IPS-20b (cell line): Measurements from ENCODE around the gene ERCC4.

Experiments used
- H3K27ac ChIP-seq: one replicate; pipeline ENCODE4 v1.5.1; 2013; ENCODE audit warnings: low read length
- H3K27me3 ChIP-seq: 2 replicates; pipeline ENCODE4 v1.6.1; 2013; ENCODE audit warnings: mild to moderate bottlenecking, low read length, inconsistent platforms; ENCODE audit not compliant: insufficient read depth
- H3K36me3 ChIP-seq: 2 replicates; pipeline ENCODE4 v1.6.1; 2013; ENCODE audit warnings: low read depth, mild to moderate bottlenecking, inconsistent platforms, low read length, moderate library complexity; ENCODE audit not compliant: insufficient read depth
- H3K4me1 ChIP-seq: 2 replicates; pipeline ENCODE4 v1.6.1; 2013; ENCODE audit warnings: mild to moderate bottlenecking, control low read depth, inconsistent platforms, low read length, moderate library complexity; ENCODE audit not compliant: insufficient read depth
- H3K4me3 ChIP-seq: 2 replicates; pipeline ENCODE4 v1.5.1; 2013; ENCODE audit warnings: mild to moderate bottlenecking, low read length, inconsistent platforms
- H3K9ac ChIP-seq: 2 replicates; pipeline ENCODE4 v1.6.1; 2013; ENCODE audit warnings: low read depth, mild to moderate bottlenecking, inconsistent platforms, low read length, moderate library complexity
- H3K9me3 ChIP-seq: 2 replicates; pipeline ENCODE4 v1.6.1; 2013; ENCODE audit warnings: mild to moderate bottlenecking, low read depth, low read length, inconsistent platforms; ENCODE audit not compliant: insufficient read depth

The ERCC4 gene

DNA sequence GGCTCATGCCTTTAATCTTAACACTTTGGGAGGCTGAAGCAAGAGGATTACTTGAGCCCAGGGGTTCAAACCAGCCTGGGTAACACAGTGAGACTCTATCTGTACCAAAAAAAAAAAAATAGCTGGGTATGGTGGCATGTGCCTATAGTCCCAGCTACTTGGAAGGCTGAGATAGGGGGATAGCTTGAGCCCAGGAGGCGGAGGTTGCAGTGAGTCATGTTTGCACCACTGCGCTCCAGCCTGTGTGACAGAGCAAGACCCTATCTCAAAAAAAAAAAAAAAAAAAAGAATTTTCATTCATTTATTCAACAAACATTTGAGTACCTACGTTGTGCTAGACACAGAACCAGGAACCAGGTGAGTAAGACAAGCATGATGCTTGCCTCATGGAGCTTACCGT, 77.6 kb downstream of the ERCC4 start:
- no peak overlapping the region for H3K27ac ChIP-seq
- no peaks in the 10 kb centered on the region for H3K36me3 ChIP-seq
- no peak overlapping the region for H3K9ac ChIP-seq
- H3K4me3 ChIP-seq = no peak overlapping the region
- H3K4me1 ChIP-seq = peaks cover under 1% of the 10 kb centered on the region; the same call in 1 of the 2 replicates
- no peaks in the 10 kb centered on the region for H3K9me3 ChIP-seq
- H3K27me3 ChIP-seq = no peaks in the 10 kb centered on the region

DNA sequence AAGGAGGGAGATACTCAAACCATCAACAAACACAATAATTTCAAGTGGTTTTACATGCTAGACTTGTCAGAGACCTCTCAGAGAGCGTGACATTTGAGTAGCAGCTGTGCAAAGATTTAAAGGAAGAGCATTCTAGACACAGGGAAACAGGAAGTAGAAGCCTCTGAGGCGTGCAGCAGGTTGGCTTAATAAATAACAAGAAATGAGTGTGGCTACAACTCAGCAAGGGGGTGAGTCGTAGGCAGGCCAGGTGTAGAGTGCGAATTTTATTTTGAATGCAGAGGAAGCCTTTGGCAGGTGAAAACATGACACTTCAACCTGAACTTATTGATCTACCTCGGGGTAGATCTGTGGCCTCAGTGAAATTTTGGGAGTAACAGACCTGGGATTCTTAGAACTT, 78.0 kb downstream of the ERCC4 start:
- no peaks in the 10 kb centered on the region for H3K27me3 ChIP-seq
- H3K9ac ChIP-seq = no peak overlapping the region
- no peak overlapping the region for H3K27ac ChIP-seq
- no peaks in the 10 kb centered on the region for H3K9me3 ChIP-seq
- no peak overlapping the region for H3K4me3 ChIP-seq
- H3K4me1 ChIP-seq = peaks cover 5% of the 10 kb centered on the region; the same call in 1 of the 2 replicates
- no peaks in the 10 kb centered on the region for H3K36me3 ChIP-seq

- Histone ChIP-seq H3K9me3 (no peaks in the 10 kb centered on the region), H3K9ac (no peak overlapping the region), H3K4me3 (no peak overlapping the region), H3K4me1 (peaks cover 5% of the 10 kb centered on the region; the same call in 1 of the 2 replicates), H3K36me3 (no peaks in the 10 kb centered on the region), H3K27ac (no peak overlapping the region), H3K27me3 (no peaks in the 10 kb centered on the region)
Observed at GRCh38 chr16:13999071-13999894, 79.3 kb downstream of the ERCC4 start.

DNA sequence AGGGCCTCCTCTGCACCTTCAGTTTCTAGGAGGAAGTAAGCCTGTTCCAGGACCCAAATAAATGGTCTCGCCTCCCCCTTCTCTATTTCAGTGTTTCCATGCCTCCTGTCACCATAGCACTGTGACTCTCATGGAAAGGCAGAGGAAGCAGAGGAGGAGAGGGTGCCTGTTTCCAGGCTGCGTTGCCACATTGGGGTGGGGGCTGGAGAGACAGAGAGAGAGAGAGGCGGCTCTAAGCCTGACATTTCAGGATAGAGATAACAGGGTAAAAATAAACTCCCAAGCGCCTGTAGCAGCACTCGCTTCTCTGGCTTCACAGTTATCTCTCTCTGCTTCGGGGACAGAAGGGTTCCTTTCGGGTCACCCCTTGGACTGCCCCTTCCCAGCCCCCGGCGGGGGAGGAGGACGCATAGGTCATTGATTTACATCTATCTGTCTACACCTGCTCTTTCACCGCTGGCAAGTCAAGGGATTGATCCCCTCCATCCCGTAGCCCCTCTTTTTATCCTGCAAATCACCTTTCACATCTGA, 80.0 kb downstream of the ERCC4 start:
- no peak overlapping the region for H3K4me3 ChIP-seq
- H3K9me3 ChIP-seq = no peaks in the 10 kb centered on the region
- peaks cover 5% of the 10 kb centered on the region; the same call in 1 of the 2 replicates for H3K4me1 ChIP-seq
- H3K27me3 ChIP-seq = no peaks in the 10 kb centered on the region
- H3K36me3 ChIP-seq = no peaks in the 10 kb centered on the region
- no peak overlapping the region for H3K9ac ChIP-seq
- no peak overlapping the region for H3K27ac ChIP-seq

- Histone ChIP-seq H3K9ac (no peak overlapping the region), H3K4me1 (peaks cover 5% of the 10 kb centered on the region; the same call in 1 of the 2 replicates), H3K4me3 (no peak overlapping the region), H3K27ac (no peak overlapping the region), H3K27me3 (no peaks in the 10 kb centered on the region), H3K9me3 (no peaks in the 10 kb centered on the region), H3K36me3 (no peaks in the 10 kb centered on the region)
Observed at GRCh38 chr16:14001521-14001920, 81.6 kb downstream of the ERCC4 start.
